ENCODE measurements around the gene SLC35B2.

Gene SLC35B2

GRCh38 chr6:44227148-44227793 lies 30.1 kb downstream of the SLC35B2 start:
- Mint-ChIP-seq H3K9me3 (no peaks in the 10 kb centered on the region), H3K27me3 (no peaks in the 10 kb centered on the region), H3K4me3 (no peak overlapping the region), H3K27ac (no peak overlapping the region), H3K4me1 (peaks cover 49% of the 10 kb centered on the region)
- DNase-seq (no peak), ATAC-seq (no peak)

GRCh38 chr6:44226368-44227147 lies 30.8 kb downstream of the SLC35B2 start:
- H3K4me3 Mint-ChIP-seq: no peak overlapping the region
- no peaks in the 10 kb centered on the region for H3K27me3 Mint-ChIP-seq
- DNase-seq (no peak), ATAC-seq (no peak)
- no peaks in the 10 kb centered on the region for H3K9me3 Mint-ChIP-seq
- peak overlapping the region in 1 of 2 donors; percentile 88 for H3K27ac Mint-ChIP-seq
- H3K4me1 Mint-ChIP-seq: peaks cover 56% of the 10 kb centered on the region

DNA sequence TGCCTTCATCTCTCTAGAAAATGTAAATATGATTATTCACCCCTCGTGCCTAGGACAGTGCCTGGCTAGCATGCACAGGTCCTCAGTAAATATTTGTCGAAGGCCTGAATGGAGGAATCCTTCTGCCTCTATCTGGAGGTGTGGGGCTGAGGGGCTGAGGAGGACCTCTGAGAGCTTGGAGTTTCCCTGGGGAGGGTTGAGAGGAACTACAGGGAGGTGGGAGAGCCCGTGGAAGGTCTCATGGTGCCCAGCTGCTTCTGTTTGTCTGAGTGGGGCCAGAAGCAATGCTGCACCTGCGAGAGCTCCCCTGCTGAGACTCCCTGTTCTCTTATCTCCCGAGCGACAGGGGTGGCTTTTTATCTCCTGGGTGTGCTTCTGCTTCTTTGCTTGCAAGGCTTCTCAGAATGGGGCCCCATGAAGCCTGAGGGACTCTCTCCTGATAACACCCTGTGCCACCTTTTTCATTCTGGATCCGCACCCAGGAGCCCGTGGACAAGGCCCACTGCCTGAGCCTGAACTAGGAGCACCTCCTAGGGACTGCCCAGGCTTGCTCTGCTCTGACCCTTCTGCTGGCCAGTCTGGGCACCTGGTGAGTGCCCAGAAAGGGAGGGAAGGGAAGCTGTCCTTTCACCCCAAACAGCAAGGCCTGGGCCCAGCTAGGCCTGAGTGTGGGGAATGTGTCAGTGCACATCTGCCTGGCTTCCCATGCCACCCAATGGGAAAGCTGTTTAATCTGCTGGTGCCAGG lies 31.6 kb downstream of the SLC35B2 start:
- Mint-ChIP-seq H3K27me3 (no peaks in the 10 kb centered on the region), H3K4me3 (peak overlapping the region in 1 of 2 donors; percentile 49), H3K27ac (no peak overlapping the region), H3K4me1 (peaks cover 62% of the 10 kb centered on the region), H3K9me3 (no peaks in the 10 kb centered on the region)
- no peak for ATAC-seq
- DNase-seq: no peak

DNA sequence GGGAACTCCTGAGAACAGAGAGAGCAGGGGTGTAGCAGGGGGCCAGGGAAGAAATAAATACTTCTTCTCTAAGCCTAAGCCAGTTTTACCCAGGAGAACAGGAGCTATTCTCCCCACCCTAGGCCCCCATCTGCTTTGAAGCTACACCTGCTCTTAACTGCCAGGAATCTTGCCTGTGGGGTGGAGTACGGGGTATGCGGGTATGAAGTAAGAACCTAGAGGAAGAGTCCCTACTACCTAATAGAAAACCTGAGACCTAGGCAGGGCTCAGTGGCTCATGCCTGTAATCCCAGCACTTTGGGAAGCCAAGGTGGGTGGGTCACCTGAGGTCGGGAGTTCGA lies 32.4 kb downstream of the SLC35B2 start:
- Mint-ChIP-seq H3K4me1 (peaks cover 63% of the 10 kb centered on the region), H3K4me3 (peak overlapping the region; percentile 88 to 89), H3K27me3 (no peaks in the 10 kb centered on the region), H3K27ac (no peak overlapping the region), H3K9me3 (no peaks in the 10 kb centered on the region)
- ATAC-seq: no peak
- DNase-seq: no peak

DNA sequence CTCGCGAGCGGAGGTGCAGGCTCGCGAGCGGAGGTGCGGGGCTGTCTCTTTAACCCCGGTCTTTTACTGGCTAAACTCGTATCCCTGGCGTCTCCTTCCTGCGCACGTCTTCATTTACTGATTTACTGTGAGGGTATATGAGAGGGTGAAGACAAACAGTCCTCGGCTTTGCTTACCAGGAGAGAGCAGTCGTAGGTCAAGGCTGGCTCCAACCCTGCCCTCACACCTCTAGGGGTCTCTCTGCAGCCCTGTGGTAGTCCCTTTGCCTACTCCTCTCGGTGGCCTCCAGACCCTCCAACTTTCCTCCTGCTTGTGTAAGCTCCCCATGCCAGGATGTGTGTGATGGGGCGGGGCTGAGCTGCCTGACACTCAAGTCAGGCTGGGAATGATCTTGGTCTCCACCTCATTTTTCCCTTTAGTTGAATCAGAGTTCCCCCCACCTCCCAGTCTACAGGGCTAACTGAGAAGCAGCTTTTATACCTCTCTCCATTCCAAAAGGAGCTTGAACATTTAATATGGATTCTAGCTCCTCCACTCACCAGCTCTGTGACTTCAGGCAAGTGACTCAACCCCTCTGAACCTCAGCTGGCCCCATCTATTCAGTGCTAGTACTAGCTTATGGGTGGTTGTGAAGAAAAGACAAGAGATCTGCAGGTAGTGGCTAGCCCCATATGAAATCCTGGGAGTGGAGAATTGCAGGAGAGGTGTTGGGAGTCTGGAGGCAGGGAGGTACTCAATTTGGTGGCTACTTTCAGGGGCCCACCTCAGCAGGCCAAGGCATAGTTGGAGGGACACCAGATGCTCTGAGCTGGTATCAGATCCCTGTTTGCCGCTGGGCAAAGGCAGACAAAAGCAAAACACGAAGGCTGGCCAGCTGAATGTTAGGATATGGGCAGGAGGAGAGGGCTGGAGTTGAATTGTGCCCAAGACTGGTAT lies 33.0 kb downstream of the SLC35B2 start:
- Mint-ChIP-seq H3K27me3 (no peaks in the 10 kb centered on the region), H3K9me3 (no peaks in the 10 kb centered on the region), H3K4me1 (peaks cover 70% of the 10 kb centered on the region), H3K27ac (peak overlapping the region; percentile 30 to 81), H3K4me3 (peak overlapping the region; percentile 88 to 89)
- ATAC-seq: peak; percentile 26
- peak in 1 of 2 donors; percentile 21 for DNase-seq

- peaks cover 78% of the 10 kb centered on the region for H3K4me1 Mint-ChIP-seq
- DNase-seq (peak; percentile 79 to 80), ATAC-seq (peak; percentile 76)
- H3K27me3 Mint-ChIP-seq: no peaks in the 10 kb centered on the region
- H3K27ac Mint-ChIP-seq: peak within 1 kb of the TSS; percentile 78 to 81
- peak within 1 kb of the TSS; percentile 88 to 89 for H3K4me3 Mint-ChIP-seq
- no peaks in the 10 kb centered on the region for H3K9me3 Mint-ChIP-seq
These were observed 33.9 kb downstream of the SLC35B2 start, which contains the start of gene SLC29A1 for GRCh38 chr6:44223319-44224028. Gene SLC29A1 (plus strand): TSS chr6:44223595. CDS start chr6:44227314, 3,719 bp downstream.

- H3K9me3 Mint-ChIP-seq: no peaks in the 10 kb centered on the region
- peak overlapping the region; percentile 88 to 89 for H3K4me3 Mint-ChIP-seq
- H3K27ac Mint-ChIP-seq: peak overlapping the region; percentile 76 to 78
- H3K27me3 Mint-ChIP-seq: no peaks in the 10 kb centered on the region
- ATAC-seq: no peak
- DNase-seq: no peak
- H3K4me1 Mint-ChIP-seq: peaks cover 81% of the 10 kb centered on the region
These were observed 34.6 kb downstream of the SLC35B2 start for GRCh38 chr6:44222486-44223318.

DNA sequence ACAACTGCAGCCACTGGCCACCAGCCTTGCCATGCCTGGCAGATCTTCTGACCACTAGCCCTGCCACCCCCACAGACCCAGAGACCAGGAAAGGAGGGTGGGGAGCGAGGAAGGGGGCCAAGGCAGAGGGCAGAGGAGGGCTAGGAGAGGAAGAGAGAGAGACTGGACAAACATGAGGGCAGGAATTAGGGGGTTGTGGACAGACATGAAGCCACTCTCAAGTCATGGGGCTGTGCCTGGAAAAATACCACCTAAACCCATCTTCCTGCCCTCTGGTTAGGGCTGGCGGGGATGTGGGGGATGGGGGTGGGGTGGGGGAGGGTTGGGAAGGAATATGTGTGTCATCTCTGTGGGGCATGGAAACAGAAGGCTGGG lies 35.4 kb downstream of the SLC35B2 start:
- Mint-ChIP-seq H3K27ac (no peak overlapping the region), H3K9me3 (no peaks in the 10 kb centered on the region), H3K4me1 (peaks cover 74% of the 10 kb centered on the region), H3K4me3 (peak overlapping the region; percentile 9 to 16), H3K27me3 (no peaks in the 10 kb centered on the region)
- DNase-seq (no peak), ATAC-seq (no peak)

GRCh38 chr6:44221291-44221960 lies 35.9 kb downstream of the SLC35B2 start:
- peak overlapping the region in 1 of 2 donors; percentile 4 for H3K27ac Mint-ChIP-seq
- peak overlapping the region; percentile 9 to 16 for H3K4me3 Mint-ChIP-seq
- H3K9me3 Mint-ChIP-seq: no peaks in the 10 kb centered on the region

DNA sequence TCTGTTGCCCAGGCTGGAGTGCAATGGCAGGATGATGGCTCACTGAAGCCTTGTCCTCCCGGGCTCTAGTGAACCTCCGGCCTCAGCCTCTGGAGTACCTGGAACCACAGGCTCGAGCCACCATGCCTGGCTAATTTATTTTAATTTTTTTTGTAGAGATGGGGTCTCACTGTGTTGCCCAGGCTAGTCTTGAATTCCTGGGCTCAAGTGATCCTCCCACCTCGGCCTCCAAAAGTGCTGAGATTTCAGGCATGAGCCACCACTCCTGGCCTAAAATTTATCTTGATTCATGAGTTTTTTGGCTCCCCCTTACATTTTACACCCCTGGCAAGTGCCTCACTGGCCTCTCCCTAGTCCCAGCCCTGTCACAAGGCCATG lies 36.4 kb downstream of the SLC35B2 start:
- Mint-ChIP-seq H3K4me1 (peaks cover 64% of the 10 kb centered on the region), H3K9me3 (no peaks in the 10 kb centered on the region), H3K27ac (peak overlapping the region in 1 of 2 donors; percentile 4), H3K27me3 (no peaks in the 10 kb centered on the region), H3K4me3 (no peak overlapping the region)
- DNase-seq (no peak), ATAC-seq (no peak)

More at GRCh38 chr6:44221291-44221960, 35.9 kb downstream of the SLC35B2 start:
- DNase-seq: peak; percentile 74 to 81
- peak; percentile 77 for ATAC-seq
- peaks cover 69% of the 10 kb centered on the region for H3K4me1 Mint-ChIP-seq
- H3K27me3 Mint-ChIP-seq: no peaks in the 10 kb centered on the region

DNA sequence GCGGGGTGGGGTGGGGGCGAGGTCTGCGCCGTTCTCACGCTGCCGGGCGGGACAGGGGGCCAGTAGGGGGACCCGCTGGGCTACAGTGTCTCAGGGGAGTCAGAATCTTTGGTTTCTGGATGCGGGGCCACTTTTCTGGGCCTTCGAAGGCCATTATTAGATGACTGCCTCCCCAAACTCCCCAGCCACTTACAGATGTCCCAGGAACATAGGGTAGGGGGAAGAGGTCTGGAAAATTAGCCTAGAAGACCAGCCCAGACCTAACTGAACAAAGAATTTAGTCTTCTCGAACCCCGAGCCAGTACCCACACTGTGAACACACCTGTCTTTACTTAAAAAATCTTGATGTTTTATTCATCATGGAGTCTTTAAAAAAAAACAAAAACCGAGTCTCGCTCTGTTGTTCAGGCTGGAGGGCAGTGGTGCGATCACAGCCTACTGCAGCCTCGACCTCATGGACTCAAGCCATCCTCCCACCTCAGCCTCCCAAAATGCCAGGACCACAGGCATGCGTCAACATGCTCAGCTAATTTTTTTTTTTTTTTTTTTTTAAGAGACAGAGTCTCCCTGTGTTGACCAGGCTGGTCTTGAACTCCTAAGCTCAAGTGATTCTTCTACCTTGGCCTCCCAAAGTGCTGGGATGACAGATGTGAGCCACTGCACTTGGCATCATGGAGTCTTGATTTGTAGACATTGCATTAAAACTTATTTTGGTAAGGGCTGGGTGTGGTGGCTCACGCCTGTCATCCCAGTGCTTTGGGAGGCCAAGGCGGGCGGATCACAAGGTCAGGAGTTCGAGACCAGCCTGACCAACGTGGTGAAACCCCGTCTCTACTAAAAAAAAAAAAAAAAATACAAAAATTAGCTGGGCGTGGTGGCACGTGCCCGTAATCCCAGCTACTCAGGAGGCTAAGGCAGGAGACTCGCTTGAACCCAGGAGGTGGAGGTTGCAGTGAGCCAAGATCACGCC lies 37.2 kb downstream of the SLC35B2 start:
- Mint-ChIP-seq H3K9me3 (no peaks in the 10 kb centered on the region), H3K27ac (no peak overlapping the region), H3K4me1 (peaks cover 56% of the 10 kb centered on the region), H3K27me3 (no peaks in the 10 kb centered on the region), H3K4me3 (peak overlapping the region; percentile 81 to 84)
- no peak for ATAC-seq
- DNase-seq: no peak

DNA sequence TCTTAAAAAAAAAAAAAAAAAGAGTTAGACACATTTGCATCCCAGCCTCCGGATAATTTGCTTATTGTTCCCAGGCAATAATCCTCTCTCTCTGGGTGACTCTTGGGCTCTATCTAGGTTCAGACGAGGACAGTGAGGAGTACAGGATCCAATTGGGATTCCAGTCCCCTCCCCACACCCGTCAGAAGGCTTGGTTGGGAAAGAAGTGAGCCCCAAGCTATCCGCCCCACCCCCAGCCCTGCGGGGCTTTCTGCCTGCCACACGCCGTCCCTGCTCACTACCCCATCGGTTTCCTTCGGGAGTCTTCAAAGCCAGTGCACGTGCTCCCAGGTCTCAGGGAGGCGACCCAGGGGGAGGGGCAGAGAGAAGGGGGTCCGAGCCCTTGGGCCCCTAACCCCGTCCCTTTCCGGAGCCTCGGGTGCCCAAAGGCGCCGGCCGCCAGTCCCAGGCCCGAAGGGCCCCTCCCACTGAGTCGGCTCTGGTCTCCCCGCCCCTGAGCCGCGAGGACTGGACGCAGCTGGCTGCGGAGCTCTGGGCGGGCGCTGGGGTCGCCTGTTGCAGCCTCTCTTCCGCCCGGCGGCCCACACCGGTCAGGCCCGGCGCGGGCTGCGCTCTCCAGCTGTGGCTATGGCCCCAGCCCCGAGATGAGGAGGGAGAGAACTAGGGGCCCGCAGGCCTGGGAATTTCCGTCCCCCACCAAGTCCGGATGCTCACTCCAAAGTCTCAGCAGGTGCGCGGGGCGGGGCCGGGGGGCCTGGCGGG lies 38.1 kb downstream of the SLC35B2 start:
- no peaks in the 10 kb centered on the region for H3K27me3 Mint-ChIP-seq
- DNase-seq: peak; percentile 34 to 41
- no peaks in the 10 kb centered on the region for H3K9me3 Mint-ChIP-seq
- ATAC-seq: peak; percentile 16
- peak overlapping the region in 1 of 2 donors; percentile 71 for H3K27ac Mint-ChIP-seq
- peak overlapping the region; percentile 81 to 84 for H3K4me3 Mint-ChIP-seq
- H3K4me1 Mint-ChIP-seq: peaks cover 47% of the 10 kb centered on the region

Measured in stimulated activated naive CD8-positive, alpha-beta T cell treated with anti-CD3 and anti-CD28 coated beads, Interleukin-15, amount 100 ng/mL, for 72 hours (primary cell).